ENCODE measurements around the gene SPOUT1. TPM values are rescaled to one million over a fixed set of nuclear protein-coding genes. Genes with fewer than 3 reads are reported as not detected.
A peak's percentile ranks its signal among the peaks of the same experiment; 100 is the strongest.

Gene SPOUT1
- total RNA-seq, 2 experiments from 2014 or later: 71.4 to 75.4 TPM

- no peak for ATAC-seq (ENCODE audit: low read depth)
- Mint-ChIP-seq H3K4me3 (peak overlapping the region; percentile 98), H3K4me1 (peaks cover 14% of the 10 kb centered on the region), H3K9me3 (no peaks in the 10 kb centered on the region), H3K36me3 (no peaks in the 10 kb centered on the region), H3K27ac (peak overlapping the region; percentile 97), H3K27me3 (no peaks in the 10 kb centered on the region)
- POLR2A ChIA-PET: interaction anchor here (0.8 to 2.9 kb wide), 10 partner anchors 12 to 218 kb away, joined by 3 to 18 read pairs (median 4); partner anchors contain the start of genes ENDOG, PKN3, SPTAN1 and ZDHHC12
- DNase-seq: no peak
These were observed 59.1 kb downstream of the SPOUT1 start for GRCh38 chr9:128770286-128771030.

Other genes with a start within 250 kb of the SPOUT1 start
- gene DYNC2I2, start 172.9 kb downstream of the SPOUT1 start, total RNA-seq: 10 to 100 TPM; 37.7 to 40.4 TPM
- 100 to 1,000 TPM; 411 to 415 TPM for gene SET, start 140.6 kb downstream of the SPOUT1 start, total RNA-seq
- 1 to 10 TPM; 7.4 to 9.6 TPM for gene PKN3, start 127.3 kb downstream of the SPOUT1 start, total RNA-seq
- gene ZDHHC12, start 105.7 kb downstream of the SPOUT1 start, total RNA-seq: 10 to 100 TPM; 64.1 to 68.9 TPM
- gene ZER1, start 57.9 kb downstream of the SPOUT1 start, total RNA-seq: 10 to 100 TPM; 27.1 to 29.2 TPM
- gene TBC1D13, start 42.5 kb downstream of the SPOUT1 start, total RNA-seq: 10 to 100 TPM; 26.1 to 29.2 TPM
- 10 to 100 TPM; 16.2 to 19.5 TPM for gene ENDOG, start 11.3 kb downstream of the SPOUT1 start, total RNA-seq
- gene KYAT1, start 52.2 kb upstream of the SPOUT1 start, total RNA-seq: 10 to 100 TPM; 14.9 to 16.3 TPM
- 10 to 100 TPM; 24.1 to 25.9 TPM for gene LRRC8A, start 52.3 kb upstream of the SPOUT1 start, total RNA-seq
- 1 to 10 TPM; 1.4 to 1.6 TPM for gene PHYHD1, start 91.2 kb upstream of the SPOUT1 start, total RNA-seq
- 1 to 10 TPM; 9.4 to 9.5 TPM for gene DOLK, start 117.8 kb upstream of the SPOUT1 start, total RNA-seq
- 10 to 100 TPM; 64.2 to 65.3 TPM for gene NUP188, start 117.9 kb upstream of the SPOUT1 start, total RNA-seq
- 100 to 1,000 TPM in 1 of 2 experiments, 10 to 100 TPM in 1; 98.7 to 104 TPM for gene SH3GLB2, start 198.5 kb upstream of the SPOUT1 start, total RNA-seq
- gene MIGA2, start 206.8 kb upstream of the SPOUT1 start, total RNA-seq: 10 to 100 TPM; 62.1 to 66.0 TPM